ENCODE results near the gene PPP2R2B. TPM values are rescaled to one million over a fixed set of nuclear protein-coding genes. Genes with fewer than 3 reads are reported as not detected.

The PPP2R2B gene
- total RNA-seq, 1 donor from 2014 or later, result 1.2 TPM

DNA sequence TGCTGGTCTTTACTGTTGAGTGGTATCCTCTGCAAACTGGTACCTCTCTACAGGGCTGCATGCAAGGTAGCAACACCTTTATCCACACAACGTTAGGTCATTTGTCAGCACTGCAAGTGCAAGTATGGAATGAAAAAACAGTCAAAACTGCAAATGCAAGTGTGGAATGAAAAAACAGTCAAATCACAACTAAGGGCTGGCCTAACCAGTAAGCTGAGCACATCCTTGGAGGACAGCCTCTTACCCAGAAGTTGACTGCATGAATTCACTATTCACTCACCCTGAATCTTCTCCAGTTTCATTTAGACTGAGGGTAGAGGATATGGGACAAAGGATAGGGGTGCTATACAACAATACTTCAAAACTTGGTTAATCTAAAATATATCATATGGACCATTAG, 158.4 kb downstream of the PPP2R2B start:
- intact Hi-C loops (cut with DNase I), result no loop called here
- H3K27me3 ChIP-seq, result no peaks in the 10 kb centered on the region
- H3K36me3 ChIP-seq, result no peaks in the 10 kb centered on the region
- DNase-seq (no peak), ATAC-seq (no peak)
- H3K4me3 ChIP-seq, result no peak overlapping the region
- no peak overlapping the region for H3K27ac ChIP-seq
- H3K4me1 ChIP-seq, result no peaks in the 10 kb centered on the region
- TF ChIP-seq CTCF (IDR thresholded peaks at IDR 0.05), result no peak
- no peaks in the 10 kb centered on the region for H3K9me3 ChIP-seq

GRCh38 chr5:146719179-146719578, 159.4 kb downstream of the PPP2R2B start:
- Histone ChIP-seq H3K9me3 (no peaks in the 10 kb centered on the region), H3K27ac (no peak overlapping the region), H3K4me1 (no peaks in the 10 kb centered on the region), H3K4me3 (no peak overlapping the region), H3K36me3 (no peaks in the 10 kb centered on the region), H3K27me3 (no peaks in the 10 kb centered on the region)
- no peak for DNase-seq
- no peak for ATAC-seq
- intact Hi-C loops (cut with DNase I), result no loop called here
- no peak for TF ChIP-seq CTCF (IDR thresholded peaks at IDR 0.05)

- no peak for TF ChIP-seq CTCF (IDR thresholded peaks at IDR 0.05)
- intact Hi-C loops (cut with DNase I), result no loop called here
- H3K4me1 ChIP-seq, result no peaks in the 10 kb centered on the region
- H3K27me3 ChIP-seq, result no peaks in the 10 kb centered on the region
- DNase-seq, result no peak
- no peak overlapping the region for H3K4me3 ChIP-seq
- H3K9me3 ChIP-seq, result no peaks in the 10 kb centered on the region
- no peaks in the 10 kb centered on the region for H3K36me3 ChIP-seq
- no peak overlapping the region for H3K27ac ChIP-seq
- no peak for ATAC-seq
Observed at GRCh38 chr5:146718609-146719008, 159.9 kb downstream of the PPP2R2B start.

GRCh38 chr5:146717951-146718350, 160.6 kb downstream of the PPP2R2B start:
- DNase-seq, result no peak

DNA sequence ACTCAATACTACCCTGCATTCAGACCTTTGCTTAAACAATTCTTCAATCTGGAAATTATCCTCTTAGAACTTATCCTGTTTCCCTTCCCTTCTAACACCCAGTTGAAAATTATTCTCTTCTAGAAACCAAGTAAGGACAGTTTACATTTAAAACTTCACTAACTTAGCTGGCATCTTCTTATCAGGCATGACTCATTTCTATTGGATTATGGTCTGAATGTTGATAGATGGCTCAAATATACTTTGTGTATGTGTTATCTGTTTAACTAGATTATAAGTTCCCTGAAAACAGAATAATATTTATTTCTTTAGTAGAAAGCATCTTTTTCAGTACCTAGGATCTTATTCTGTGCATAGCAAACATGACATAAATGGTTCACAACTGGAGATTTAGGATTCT, 161.9 kb downstream of the PPP2R2B start:
- Histone ChIP-seq H3K36me3 (no peaks in the 10 kb centered on the region), H3K27ac (no peak overlapping the region), H3K4me1 (no peaks in the 10 kb centered on the region), H3K27me3 (no peaks in the 10 kb centered on the region), H3K9me3 (no peaks in the 10 kb centered on the region), H3K4me3 (no peak overlapping the region)
- no peak for TF ChIP-seq CTCF (IDR thresholded peaks at IDR 0.05)
- DNase-seq (no peak), ATAC-seq (no peak)
- intact Hi-C loops (cut with DNase I), result no loop called here

More at GRCh38 chr5:146717951-146718350, 160.6 kb downstream of the PPP2R2B start:
- Histone ChIP-seq H3K4me1 (no peaks in the 10 kb centered on the region), H3K9me3 (no peaks in the 10 kb centered on the region), H3K27me3 (no peaks in the 10 kb centered on the region), H3K36me3 (no peaks in the 10 kb centered on the region), H3K4me3 (no peak overlapping the region), H3K27ac (no peak overlapping the region)
- intact Hi-C loops (cut with DNase I), result no loop called here
- ATAC-seq, result no peak
- no peak for TF ChIP-seq CTCF (IDR thresholded peaks at IDR 0.05)

DNA sequence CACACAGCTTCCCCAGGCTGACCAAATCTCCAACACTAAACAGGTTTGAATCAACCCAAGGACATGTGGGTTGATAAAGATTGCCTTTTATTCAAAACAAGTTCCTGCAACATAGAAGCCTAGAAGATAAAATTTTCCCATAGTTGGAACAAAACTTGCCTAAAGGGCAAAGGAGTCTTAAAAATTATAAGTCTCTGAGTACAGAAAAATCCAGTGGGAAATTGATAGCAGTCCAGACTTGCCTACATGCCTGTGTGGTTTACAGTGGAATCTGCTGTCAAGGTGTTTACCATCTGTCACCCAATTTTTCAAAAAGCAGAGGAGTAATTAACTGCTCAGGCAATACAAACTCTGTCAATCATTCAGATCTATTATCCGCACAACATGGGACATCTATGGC, 168.2 kb downstream of the PPP2R2B start:
- TF ChIP-seq CTCF (IDR thresholded peaks at IDR 0.05), result no peak
- H3K27ac ChIP-seq, result no peak overlapping the region
- DNase-seq (no peak), ATAC-seq (no peak)
- no peaks in the 10 kb centered on the region for H3K27me3 ChIP-seq
- intact Hi-C loops (cut with DNase I), result no loop called here
- H3K4me3 ChIP-seq, result no peak overlapping the region
- no peaks in the 10 kb centered on the region for H3K36me3 ChIP-seq
- H3K9me3 ChIP-seq, result no peaks in the 10 kb centered on the region
- H3K4me1 ChIP-seq, result no peaks in the 10 kb centered on the region

Data from upper lobe of right lung (tissue), 1 donor.